Left renal cortex interstitium (tissue), 4 donors: ENCODE results near the gene A4GNT. TPM values are rescaled to one million over a fixed set of nuclear protein-coding genes. Genes with fewer than 3 reads are reported as not detected.
A peak's percentile ranks its signal among the peaks of the same experiment; 100 is the strongest.
"Not testable (repeated sequence)": the region's sequence is repeated elsewhere in the genome, so short reads cannot be mapped to it uniquely, and the experiment has no call there.

Experiments used
- DNase-seq, 4 donors: peaks; one replicate each; pipeline ENCODE4 v3.0.0-alpha.2; 2013; ENCODE audit warnings: low read depth in 4 of 4, low spot score in 2 of 4, missing footprints in 1 of 4
- polyA plus RNA-seq, 4 donors: library from polyadenylated mRNA; unstranded; fragments of 120-200 nt; gene quantifications; one replicate each; pipeline ENCODE4 v1.2.1, GENCODE V29; 2013; ENCODE audit not compliant: insufficient read length in 4 of 4

Gene A4GNT
- polyA plus RNA-seq, 4 donors: 0.68 to 3.4 (median 1.7) TPM

DNA sequence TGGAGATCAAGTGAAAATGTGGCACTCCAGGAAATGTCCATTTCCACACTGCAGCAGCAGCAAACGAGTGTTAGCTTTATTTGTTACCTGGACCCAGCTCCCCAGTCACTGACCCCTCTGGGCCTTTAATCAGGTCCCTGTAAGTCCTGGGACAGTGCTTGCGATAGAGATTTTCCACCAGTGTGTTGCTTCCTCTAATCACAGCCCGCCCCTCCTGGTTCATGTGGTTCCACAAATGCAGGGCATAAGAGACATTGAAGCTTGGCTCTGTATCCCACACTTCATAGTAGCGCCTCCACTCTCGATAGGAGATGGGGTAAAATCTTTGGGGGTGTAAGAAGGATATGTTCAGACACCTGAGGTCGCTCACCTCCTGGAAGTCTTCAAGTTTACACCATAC, 8.0 kb downstream of the A4GNT start:
- no peak for DNase-seq

DNA sequence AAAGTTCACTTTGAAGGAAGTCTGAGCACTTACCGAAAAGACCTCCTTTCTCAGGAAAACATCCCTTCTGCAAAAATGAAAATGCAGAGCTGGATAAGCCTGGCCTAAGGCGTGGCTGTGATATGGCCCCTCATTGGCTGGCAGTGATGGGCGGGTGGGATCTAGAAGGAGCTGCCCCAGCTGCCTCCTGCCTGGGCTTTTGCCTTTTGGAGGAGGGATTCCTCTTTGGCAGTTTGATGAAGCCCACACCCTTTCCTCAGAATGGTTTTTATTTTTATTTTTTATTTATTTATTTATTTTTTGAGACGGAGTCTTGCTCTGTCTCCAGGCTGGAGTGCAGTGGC, 12.8 kb downstream of the A4GNT start:
- DNase-seq: no peak

GRCh38 chr3:138118612-138119422, 13.4 kb downstream of the A4GNT start:
- DNase-seq: peak in 2 of 4 donors; percentile 35 to 75

DNA sequence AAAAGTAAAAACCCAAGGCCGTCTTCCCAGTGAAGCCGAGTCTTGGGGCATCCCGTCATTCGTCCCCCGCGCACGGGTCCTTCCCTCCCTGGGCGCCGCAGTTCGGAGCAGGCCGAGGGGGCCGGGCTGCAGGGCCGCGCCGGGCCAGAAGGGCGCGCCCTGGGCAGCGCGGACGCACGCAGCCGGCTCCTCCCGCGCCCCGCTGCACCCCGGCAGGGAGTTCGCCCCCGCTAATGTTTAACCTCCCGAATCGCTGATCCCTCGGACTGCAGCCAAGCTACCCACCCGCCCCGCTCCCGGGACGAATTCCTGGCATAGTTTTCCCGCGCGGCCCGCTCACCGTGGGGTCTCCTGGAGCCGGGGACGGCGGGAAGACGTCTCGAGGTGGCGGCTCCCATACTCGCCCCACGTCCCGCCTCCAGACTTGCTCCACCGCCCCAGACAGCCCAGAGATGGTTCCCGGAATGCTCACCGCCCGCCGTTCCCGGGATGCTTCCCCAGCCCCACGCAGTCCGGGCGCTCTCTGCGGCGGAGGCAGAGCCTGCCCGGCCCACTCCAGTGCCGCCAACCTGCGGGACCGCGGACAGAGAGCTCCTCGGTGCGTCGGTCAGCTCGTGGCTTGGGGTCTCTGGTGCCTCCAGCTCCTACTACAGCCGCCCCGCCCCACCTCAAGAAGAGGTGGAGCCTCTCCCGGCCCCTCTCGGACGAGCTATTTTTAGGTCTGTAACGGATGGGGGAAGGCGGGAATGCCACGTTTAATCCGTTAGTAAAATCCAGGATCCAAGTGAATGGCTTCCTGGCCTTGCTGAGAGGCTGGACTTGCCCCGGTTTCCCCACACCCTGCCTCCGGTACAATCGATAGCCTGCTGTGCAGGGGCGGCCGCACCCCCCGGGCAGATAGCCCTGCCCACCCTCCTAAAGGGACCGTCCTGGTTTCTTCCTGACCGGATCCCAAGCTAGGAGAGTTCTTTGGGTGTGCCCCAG, 16.9 kb downstream of the A4GNT start, which contains the start of gene DZIP1L:
TSS of gene DZIP1L (minus strand) at position 621 of the 984 bp plus-strand sequence. CDS start 11,637 bp downstream, outside the sequence.
- peak; percentile 56 to 66 (median 63) for DNase-seq

DNA sequence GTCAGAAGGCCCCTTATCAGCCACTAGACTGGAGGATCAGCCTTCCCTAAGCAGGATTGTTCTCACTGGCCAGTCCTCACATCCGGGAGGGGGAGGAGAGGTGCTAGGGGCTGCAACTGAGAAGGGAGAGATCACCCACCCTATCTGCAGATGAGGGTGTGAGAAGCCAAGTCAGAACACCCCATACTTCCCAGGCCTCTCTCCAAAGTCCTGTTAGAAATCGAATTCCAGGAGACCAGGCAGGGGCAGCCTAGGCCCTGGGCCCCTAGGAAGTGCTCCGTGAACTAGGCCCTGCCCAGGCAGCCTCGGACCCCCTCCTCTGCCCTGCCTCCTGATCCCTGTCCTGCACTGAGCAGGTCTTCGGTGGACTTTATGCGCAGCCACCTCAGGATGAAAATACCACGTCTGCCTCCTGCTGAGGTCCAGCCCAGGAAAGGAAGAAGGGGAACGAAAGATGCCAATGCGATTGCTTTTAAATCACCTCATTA, 17.7 kb downstream of the A4GNT start:
- peak in 1 of 4 donors; percentile 29 for DNase-seq

DNA sequence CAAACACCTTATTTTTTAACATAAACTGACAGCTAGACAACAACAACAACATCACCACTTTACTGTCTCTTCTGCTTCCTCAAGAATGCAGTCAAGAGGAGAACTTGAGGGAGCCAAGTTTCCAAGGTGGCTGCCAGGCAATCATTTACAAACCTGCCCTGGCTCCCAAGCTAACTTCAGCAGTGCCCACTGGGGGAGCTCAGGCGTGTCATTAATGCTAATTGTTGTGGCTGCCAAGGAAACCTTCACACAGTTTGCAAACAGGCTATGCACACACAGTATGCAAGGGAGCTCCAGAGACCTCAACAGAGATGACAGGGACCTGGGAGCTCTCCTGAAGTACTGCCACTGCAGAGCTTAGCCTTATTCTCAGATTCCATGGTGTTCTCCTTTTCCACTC, 18.9 kb downstream of the A4GNT start:
- DNase-seq: peak in 2 of 4 donors; percentile 35 to 69

- DNase-seq: no peak
Observed at GRCh38 chr3:138112362-138112761, 19.8 kb downstream of the A4GNT start.

GRCh38 chr3:138105598-138105997, 26.6 kb downstream of the A4GNT start:
- no peak for DNase-seq

GRCh38 chr3:138103466-138103865, 28.7 kb downstream of the A4GNT start:
- DNase-seq: no peak

DNA sequence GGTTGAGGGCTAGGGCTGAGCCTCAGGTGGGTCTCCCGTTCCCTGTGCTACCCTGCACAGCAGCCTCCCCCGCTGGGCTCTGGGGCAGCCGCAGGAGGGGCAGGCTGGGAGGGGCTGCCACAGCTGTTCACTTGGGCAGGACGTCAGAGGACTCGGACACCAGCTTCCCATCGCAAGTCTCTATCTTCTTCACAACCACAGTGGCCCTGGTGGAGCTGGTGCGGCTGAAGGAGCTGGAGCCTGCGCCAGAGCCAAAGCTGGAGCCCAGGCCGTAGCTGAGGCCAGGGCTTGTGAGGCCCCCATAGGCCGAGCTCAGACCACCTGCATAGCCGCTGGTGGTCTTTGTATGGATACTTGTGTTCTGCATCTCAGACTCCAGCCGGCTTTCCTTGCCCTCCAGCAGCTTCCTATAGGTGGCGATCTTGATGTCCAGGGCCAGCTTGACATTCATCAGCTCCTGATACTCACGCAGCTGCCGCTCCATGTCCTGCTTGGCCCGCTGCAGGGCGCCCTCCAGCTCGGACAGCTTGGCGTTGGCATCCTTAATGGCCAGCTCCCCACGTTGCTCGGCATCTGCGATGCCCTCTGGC, 30.7 kb downstream of the A4GNT start:
- DNase-seq: not testable (repeated sequence)

DNA sequence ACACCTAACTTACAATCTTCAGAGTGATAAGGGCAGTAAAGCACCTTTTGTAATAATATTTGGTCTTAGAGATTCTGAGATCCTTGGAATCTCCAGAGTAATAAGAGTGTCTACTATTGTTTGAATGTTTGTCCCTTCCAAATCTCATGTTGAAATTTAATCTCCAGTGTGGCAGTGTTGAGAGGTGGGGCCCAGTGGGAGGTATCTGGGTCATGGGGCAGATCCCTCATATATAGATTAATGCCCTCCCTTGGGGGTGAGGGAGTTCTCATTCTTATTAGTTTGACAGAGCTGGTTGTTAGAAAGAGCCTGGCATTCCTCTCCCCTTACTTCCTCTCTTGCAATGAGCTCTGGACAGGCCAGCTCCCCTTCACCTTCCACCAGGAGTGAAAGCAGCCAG, 32.8 kb downstream of the A4GNT start:
- DNase-seq: no peak

GRCh38 chr3:138097192-138098172, 34.7 kb downstream of the A4GNT start:
- DNase-seq: no peak

- no peak for DNase-seq
Observed at GRCh38 chr3:138093721-138094120, 38.5 kb downstream of the A4GNT start.

GRCh38 chr3:138092023-138092422, 40.2 kb downstream of the A4GNT start:
- DNase-seq: no peak

GRCh38 chr3:138089091-138089490, 43.1 kb downstream of the A4GNT start:
- DNase-seq: no peak

DNA sequence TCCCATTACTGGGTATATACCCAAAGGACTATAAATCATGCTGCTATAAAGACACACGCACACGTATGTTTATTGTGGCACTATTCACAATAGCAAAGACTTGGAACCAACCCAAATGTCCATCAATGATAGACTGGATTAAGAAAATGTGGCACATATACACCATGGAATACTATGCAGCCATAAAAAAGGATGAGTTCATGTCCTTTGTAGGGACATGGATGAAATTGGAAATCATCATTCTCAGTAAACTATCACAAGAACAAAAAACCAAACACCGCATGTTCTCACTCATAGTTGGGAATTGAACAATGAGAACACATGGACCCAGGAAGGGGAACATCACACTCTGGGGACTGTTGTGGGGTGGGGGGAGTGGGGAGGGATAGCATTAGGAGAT, 46.4 kb downstream of the A4GNT start:
- not testable (repeated sequence) for DNase-seq

GRCh38 chr3:138084196-138084595, 48.0 kb downstream of the A4GNT start:
- no peak for DNase-seq

DNA sequence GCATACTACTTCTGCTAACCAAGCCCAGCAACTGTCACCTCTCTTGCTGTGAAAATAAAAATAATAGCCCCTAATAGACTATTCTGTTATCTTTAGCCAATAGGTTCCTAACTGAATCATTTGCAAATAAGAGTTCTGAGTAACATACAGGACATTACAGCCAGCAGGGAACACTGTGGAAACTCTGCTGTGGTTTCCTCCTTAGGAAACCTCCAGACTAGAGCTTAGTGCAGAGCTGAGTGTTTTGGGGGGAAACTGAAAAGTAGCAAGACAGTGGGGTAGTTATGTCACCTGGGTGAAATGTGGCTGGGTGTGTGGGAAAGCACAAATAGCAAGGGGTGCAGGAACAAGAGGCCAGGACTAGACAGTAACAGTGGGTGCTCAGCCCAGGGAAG, 49.2 kb downstream of the A4GNT start:
- no peak for DNase-seq
